ENCODE data around the gene CDH19. TPM values are rescaled to one million over a fixed set of nuclear protein-coding genes. Genes with fewer than 3 reads are reported as not detected.

CDH19 gene
- total RNA-seq, 1 donor = not detected

GRCh38 chr18:66523219-66523991 lies 80.5 kb downstream of the CDH19 start:
- no peak for DNase-seq (ENCODE audit: low read depth)
- no peak for TF ChIP-seq CTCF (IDR thresholded peaks at IDR 0.05; ENCODE audit: insufficient read depth, low read length)

GRCh38 chr18:66513996-66514395 lies 89.9 kb downstream of the CDH19 start:
- DNase-seq (ENCODE audit: low read depth) = no peak
- no peak overlapping the region for H3K4me3 ChIP-seq (ENCODE audit: low read depth, low read length)
- TF ChIP-seq CTCF (IDR thresholded peaks at IDR 0.05; ENCODE audit: insufficient read depth, low read length) = no peak

More at GRCh38 chr18:66523219-66523991, 80.5 kb downstream of the CDH19 start:
- no peak overlapping the region for H3K4me3 ChIP-seq (ENCODE audit: low read depth, low read length)

- DNase-seq (ENCODE audit: low read depth) = no peak
- H3K4me3 ChIP-seq (ENCODE audit: low read depth, low read length) = no peak overlapping the region
- TF ChIP-seq CTCF (IDR thresholded peaks at IDR 0.05; ENCODE audit: insufficient read depth, low read length) = no peak
Observed at GRCh38 chr18:66511792-66512191, 92.1 kb downstream of the CDH19 start.

GRCh38 chr18:66511289-66511688 lies 92.6 kb downstream of the CDH19 start:
- no peak overlapping the region for H3K4me3 ChIP-seq (ENCODE audit: low read depth, low read length)
- TF ChIP-seq CTCF (IDR thresholded peaks at IDR 0.05; ENCODE audit: insufficient read depth, low read length) = no peak
- no peak for DNase-seq (ENCODE audit: low read depth)

- no peak for DNase-seq (ENCODE audit: low read depth)
- no peak overlapping the region for H3K4me3 ChIP-seq (ENCODE audit: low read depth, low read length)
- TF ChIP-seq CTCF (IDR thresholded peaks at IDR 0.05; ENCODE audit: insufficient read depth, low read length) = no peak
Observed at GRCh38 chr18:66510357-66511045, 93.4 kb downstream of the CDH19 start.

GRCh38 chr18:66508937-66509336 lies 95.0 kb downstream of the CDH19 start:
- H3K4me3 ChIP-seq (ENCODE audit: low read depth, low read length) = no peak overlapping the region
- no peak for TF ChIP-seq CTCF (IDR thresholded peaks at IDR 0.05; ENCODE audit: insufficient read depth, low read length)
- no peak for DNase-seq (ENCODE audit: low read depth)
